HEK293T (cell line): ENCODE results near the gene KCNMA1.
A peak's percentile ranks its signal among the peaks of the same experiment; 100 is the strongest.
"Not testable (repeated sequence)": the region's sequence is repeated elsewhere in the genome, so short reads cannot be mapped to it uniquely, and the experiment has no call there.

Source experiments
- CTCF ChIA-PET: fragments of 350-600 bp; formaldehyde crosslinking; extraction: SDS; loops from one replicate; lab custom pipeline; 2021; ENCODE audit warnings: antibody characterized with exemption, inconsistent platforms; lab: Yijun Ruan, JAX
- POLR2A ChIA-PET: fragments of 350-600 bp; formaldehyde crosslinking; extraction: SDS; loops from one replicate; lab custom pipeline; 2020; ENCODE audit warnings: antibody characterized with exemption, inconsistent platforms; lab: Yijun Ruan, JAX
- DNase-seq: peaks from one replicate; pipeline ENCODE4 v3.0.0; 2012; ENCODE audit warnings: mixed read lengths; ENCODE audit errors: extremely low spot score
- ARNT ChIP-seq: fragments of 450-650 bp; IDR thresholded peaks from 2 replicates; pipeline ENCODE4 v1.6.1; 2017; ENCODE audit warnings: mild to moderate bottlenecking
- BHLHE40 ChIP-seq: fragments of 450-650 bp; IDR thresholded peaks from 2 replicates; pipeline ENCODE4 v1.6.1; 2016; ENCODE audit warnings: mild to moderate bottlenecking, moderate library complexity, borderline replicate concordance
- CTBP1 ChIP-seq: fragments of 450-650 bp; IDR thresholded peaks from 2 replicates; pipeline ENCODE4 v1.6.1; 2016; ENCODE audit warnings: borderline replicate concordance
- ELF4 ChIP-seq: fragments of 450-650 bp; IDR thresholded peaks from 2 replicates; pipeline ENCODE4 v1.6.1; 2017; ENCODE audit warnings: antibody characterized with exemption
- FOXA1 ChIP-seq: fragments of 450-650 bp; IDR thresholded peaks from 2 replicates; pipeline ENCODE4 v1.6.1; 2016; ENCODE audit warnings: mild to moderate bottlenecking
- FOXK2 ChIP-seq: fragments of 450-650 bp; IDR thresholded peaks from 2 replicates; pipeline ENCODE4 v1.6.1; 2016; ENCODE audit warnings: mild to moderate bottlenecking
- FOXM1 ChIP-seq: fragments of 450-650 bp; IDR thresholded peaks from 2 replicates; pipeline ENCODE4 v1.6.1; 2017; ENCODE audit warnings: mild to moderate bottlenecking, borderline replicate concordance
- HDGF ChIP-seq: fragments of 450-650 bp; IDR thresholded peaks from 2 replicates; pipeline ENCODE4 v1.6.1; 2017; ENCODE audit warnings: antibody characterized with exemption, borderline replicate concordance
- L3MBTL2 ChIP-seq: fragments of 450-650 bp; conservative IDR thresholded peaks from 2 replicates; pipeline ENCODE4 v1.6.1; 2016; ENCODE audit warnings: mild to moderate bottlenecking
- LEF1 ChIP-seq: fragments of 450-650 bp; IDR thresholded peaks from 2 replicates; pipeline ENCODE4 v1.6.1; 2017; ENCODE audit warnings: mild to moderate bottlenecking, borderline replicate concordance
- NFRKB ChIP-seq: fragments of 450-650 bp; IDR thresholded peaks from 2 replicates; pipeline ENCODE4 v1.6.1; 2016; ENCODE audit warnings: mild to moderate bottlenecking, moderate library complexity
- SP1 ChIP-seq: fragments of 450-650 bp; IDR thresholded peaks from 2 replicates; pipeline ENCODE4 v1.6.1; 2017
- SUZ12 ChIP-seq: fragments of 450-650 bp; IDR thresholded peaks from 2 replicates; pipeline ENCODE4 v1.6.1; 2016; ENCODE audit warnings: mild to moderate bottlenecking
- TARDBP ChIP-seq: fragments of 450-650 bp; IDR thresholded peaks from 2 replicates; pipeline ENCODE4 v1.6.1; 2016
- ZNF384 ChIP-seq: fragments of 450-650 bp; IDR thresholded peaks from 2 replicates; pipeline ENCODE4 v1.6.1; 2016
- TF ChIP-seq, protein P1 (sequence below): fragments of 450-650 bp; IDR thresholded peaks from 2 replicates; pipeline ENCODE4 v1.6.1; 2016

KCNMA1 gene

GRCh38 chr10:77637532-77638320 lies at the start of gene KCNMA1:
Gene KCNMA1, minus strand, starts transcription at chr10:77637808.
- POLR2A ChIA-PET = interaction anchor here (1.0 kb wide), 1 partner anchor 247 kb away, joined by 3 read pairs; no protein-coding TSS in a partner anchor
- CTCF ChIA-PET = interaction anchor here (1.1 kb wide), 1 partner anchor 74 kb away, joined by 3 read pairs; no protein-coding TSS in a partner anchor
- peak; percentile 23 for DNase-seq
- no peak for TF ChIP-seq SP1
- TF ChIP-seq TARDBP = no peak

DNA sequence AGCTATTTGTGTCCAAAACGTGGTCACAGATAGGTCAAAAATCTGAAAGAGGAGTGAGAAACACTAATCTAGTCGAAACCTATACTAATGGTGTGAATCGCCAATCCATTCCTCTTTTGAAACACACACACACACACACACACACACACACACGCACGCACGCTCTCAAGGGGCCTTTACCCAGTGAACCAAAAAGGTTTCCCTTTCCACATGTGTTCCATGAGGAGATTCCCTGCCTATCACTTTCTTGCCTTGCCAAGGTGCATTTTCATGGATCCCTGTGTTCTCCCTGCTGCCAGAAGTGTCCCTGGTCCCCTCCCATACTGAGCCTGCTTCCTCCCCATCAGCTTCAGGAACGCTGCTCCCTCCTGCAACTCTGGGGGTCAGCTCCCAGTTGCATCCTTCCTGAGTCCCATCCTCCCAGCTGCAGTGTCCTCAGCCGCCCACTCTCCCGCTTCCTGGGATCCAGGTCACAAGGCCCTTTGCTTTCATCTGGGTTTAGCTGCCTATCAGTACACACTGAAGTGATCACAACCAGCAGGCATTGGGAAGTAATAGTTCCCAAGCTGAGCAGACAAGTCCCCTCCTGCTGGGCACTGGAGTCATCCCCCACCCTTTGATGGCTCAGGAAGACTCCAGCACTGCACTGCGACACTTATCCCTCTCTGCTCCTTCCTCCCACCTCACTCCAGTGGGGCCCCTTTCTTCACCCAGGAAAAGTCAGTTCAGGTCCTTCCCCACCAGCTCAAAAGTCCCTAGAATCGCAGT lies 49.2 kb upstream of the KCNMA1 start:
- CTCF ChIA-PET = interaction anchor here (0.6 to 1.0 kb wide), 2 partner anchors 24 to 33 kb away, joined by 3 read pairs; no protein-coding TSS in a partner anchor
- DNase-seq = no peak
- no peak for TF ChIP-seq ARNT
- no peak for TF ChIP-seq FOXM1
- no peak for TF ChIP-seq ELF4
- TF ChIP-seq, protein P1, sequence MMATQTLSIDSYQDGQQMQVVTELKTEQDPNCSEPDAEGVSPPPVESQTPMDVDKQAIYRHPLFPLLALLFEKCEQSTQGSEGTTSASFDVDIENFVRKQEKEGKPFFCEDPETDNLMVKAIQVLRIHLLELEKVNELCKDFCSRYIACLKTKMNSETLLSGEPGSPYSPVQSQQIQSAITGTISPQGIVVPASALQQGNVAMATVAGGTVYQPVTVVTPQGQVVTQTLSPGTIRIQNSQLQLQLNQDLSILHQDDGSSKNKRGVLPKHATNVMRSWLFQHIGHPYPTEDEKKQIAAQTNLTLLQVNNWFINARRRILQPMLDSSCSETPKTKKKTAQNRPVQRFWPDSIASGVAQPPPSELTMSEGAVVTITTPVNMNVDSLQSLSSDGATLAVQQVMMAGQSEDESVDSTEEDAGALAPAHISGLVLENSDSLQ = no peak
- TF ChIP-seq ZNF384 = no peak
- no peak for TF ChIP-seq BHLHE40
- no peak for TF ChIP-seq SUZ12
- no peak for TF ChIP-seq CTBP1
- TF ChIP-seq FOXA1 = no peak
- no peak for TF ChIP-seq LEF1
- TF ChIP-seq HDGF = no peak
- TF ChIP-seq SP1 = no peak
- no peak for TF ChIP-seq NFRKB
- TF ChIP-seq L3MBTL2 = no peak
- TF ChIP-seq FOXK2 = no peak
- TF ChIP-seq TARDBP = no peak
- POLR2A ChIA-PET = no interaction called here

DNA sequence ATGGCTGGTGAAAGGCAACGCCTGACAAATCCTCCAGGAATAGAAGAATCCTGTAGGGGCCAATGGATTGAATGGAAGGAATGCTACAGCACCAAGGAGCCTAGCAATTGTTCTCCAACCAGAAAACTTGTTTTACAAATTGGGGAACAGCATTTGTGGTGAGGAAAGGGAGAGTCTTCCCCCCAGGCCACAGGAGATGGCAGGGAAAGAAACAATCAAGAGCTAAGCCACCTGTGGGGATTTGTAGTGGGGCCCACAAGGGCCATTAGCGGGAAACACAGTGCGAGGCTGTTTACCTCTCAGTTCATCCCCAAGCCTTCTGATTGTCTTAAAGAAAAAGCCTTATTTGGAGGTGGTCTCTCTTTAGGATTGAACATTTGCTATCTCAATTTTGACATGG lies 48.5 kb upstream of the KCNMA1 start:
- no peak for TF ChIP-seq FOXM1
- no peak for TF ChIP-seq SP1
- CTCF ChIA-PET = no interaction called here
- POLR2A ChIA-PET = no interaction called here
- DNase-seq = no peak

DNA sequence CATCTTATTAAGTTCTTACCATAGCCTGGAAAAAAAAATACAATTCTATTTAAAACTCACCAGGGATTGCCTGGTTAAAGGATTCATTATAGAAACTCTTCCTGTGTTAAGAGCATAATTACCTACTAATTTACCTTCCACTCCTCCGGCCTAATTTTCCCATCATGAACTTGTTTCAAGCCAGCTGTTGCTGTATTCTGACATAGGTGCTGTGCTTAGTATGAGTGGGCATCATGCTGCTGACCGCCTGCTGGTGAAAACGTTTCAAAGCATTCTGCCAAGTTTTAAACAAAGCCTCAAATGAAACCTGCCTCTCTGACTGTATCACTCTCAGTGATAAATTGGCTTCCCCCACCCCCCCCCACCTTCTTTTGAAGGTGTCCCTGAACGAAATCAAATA lies 47.8 kb upstream of the KCNMA1 start:
- ChIA-PET POLR2A (no interaction called here), CTCF (no interaction called here)
- TF ChIP-seq ARNT (no peak), ELF4 (no peak), CTBP1 (no peak), LEF1 (no peak), TARDBP (no peak), NFRKB (no peak), SUZ12 (no peak), FOXA1 (no peak), FOXK2 (no peak), SP1 (no peak), L3MBTL2 (no peak), BHLHE40 (no peak), HDGF (no peak), FOXM1 (no peak), ZNF384 (no peak)
- TF ChIP-seq, protein P1 = no peak
- no peak for DNase-seq

DNA sequence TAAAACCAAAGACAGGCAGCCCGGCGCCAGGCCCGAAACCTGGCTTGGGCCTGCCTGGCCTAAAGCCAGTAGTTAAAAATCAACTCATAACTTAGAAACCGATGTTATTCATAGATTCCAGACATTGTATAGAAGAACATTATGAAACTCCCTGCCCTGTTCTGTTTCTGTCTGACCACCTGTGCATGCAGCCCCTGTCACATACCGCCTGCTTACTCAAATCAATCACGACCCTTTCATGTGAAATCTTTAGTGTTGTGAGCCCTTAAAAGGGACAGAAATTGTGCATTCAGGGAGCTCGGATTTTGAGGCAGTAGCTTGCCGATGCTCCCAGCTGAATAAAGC lies 45.5 kb upstream of the KCNMA1 start:
- CTCF ChIA-PET, DNase-seq, POLR2A ChIA-PET: not testable (repeated sequence)

GRCh38 chr10:77682393-77683087 lies 44.9 kb upstream of the KCNMA1 start:
- TF ChIP-seq BHLHE40 (no peak), FOXM1 (no peak), L3MBTL2 (no peak), NFRKB (no peak), FOXK2 (no peak), FOXA1 (no peak), HDGF (no peak), CTBP1 (no peak), ARNT (no peak), SUZ12 (no peak), SP1 (no peak), TARDBP (no peak), LEF1 (no peak), ELF4 (no peak), ZNF384 (no peak)
- TF ChIP-seq, protein P1 = no peak
- ChIA-PET CTCF (no interaction called here), POLR2A (no interaction called here)
- DNase-seq = no peak
